HEK293T (cell line): ENCODE measurements around the gene OPHN1.
"Not testable (repeated sequence)": the region's sequence is repeated elsewhere in the genome, so short reads cannot be mapped to it uniquely, and the experiment has no call there.

Source experiments
- CTCF ChIA-PET: fragments of 350-600 bp; formaldehyde crosslinking; extraction: SDS; loops from one replicate; lab custom pipeline; 2021; ENCODE audit warnings: antibody characterized with exemption, inconsistent platforms; lab: Yijun Ruan, JAX
- POLR2A ChIA-PET: fragments of 350-600 bp; formaldehyde crosslinking; extraction: SDS; loops from one replicate; lab custom pipeline; 2020; ENCODE audit warnings: antibody characterized with exemption, inconsistent platforms; lab: Yijun Ruan, JAX
- DNase-seq: peaks from one replicate; pipeline ENCODE4 v3.0.0; 2012; ENCODE audit warnings: mixed read lengths; ENCODE audit errors: extremely low spot score
- ARNT ChIP-seq: fragments of 450-650 bp; IDR thresholded peaks from 2 replicates; pipeline ENCODE4 v1.6.1; 2017; ENCODE audit warnings: mild to moderate bottlenecking
- BHLHE40 ChIP-seq: fragments of 450-650 bp; IDR thresholded peaks from 2 replicates; pipeline ENCODE4 v1.6.1; 2016; ENCODE audit warnings: mild to moderate bottlenecking, moderate library complexity, borderline replicate concordance
- CTBP1 ChIP-seq: fragments of 450-650 bp; IDR thresholded peaks from 2 replicates; pipeline ENCODE4 v1.6.1; 2016; ENCODE audit warnings: borderline replicate concordance
- ELF4 ChIP-seq: fragments of 450-650 bp; IDR thresholded peaks from 2 replicates; pipeline ENCODE4 v1.6.1; 2017; ENCODE audit warnings: antibody characterized with exemption
- FOXA1 ChIP-seq: fragments of 450-650 bp; IDR thresholded peaks from 2 replicates; pipeline ENCODE4 v1.6.1; 2016; ENCODE audit warnings: mild to moderate bottlenecking
- FOXK2 ChIP-seq: fragments of 450-650 bp; IDR thresholded peaks from 2 replicates; pipeline ENCODE4 v1.6.1; 2016; ENCODE audit warnings: mild to moderate bottlenecking
- FOXM1 ChIP-seq: fragments of 450-650 bp; IDR thresholded peaks from 2 replicates; pipeline ENCODE4 v1.6.1; 2017; ENCODE audit warnings: mild to moderate bottlenecking, borderline replicate concordance
- HDGF ChIP-seq: fragments of 450-650 bp; IDR thresholded peaks from 2 replicates; pipeline ENCODE4 v1.6.1; 2017; ENCODE audit warnings: antibody characterized with exemption, borderline replicate concordance
- L3MBTL2 ChIP-seq: fragments of 450-650 bp; conservative IDR thresholded peaks from 2 replicates; pipeline ENCODE4 v1.6.1; 2016; ENCODE audit warnings: mild to moderate bottlenecking
- LEF1 ChIP-seq: fragments of 450-650 bp; IDR thresholded peaks from 2 replicates; pipeline ENCODE4 v1.6.1; 2017; ENCODE audit warnings: mild to moderate bottlenecking, borderline replicate concordance
- NFRKB ChIP-seq: fragments of 450-650 bp; IDR thresholded peaks from 2 replicates; pipeline ENCODE4 v1.6.1; 2016; ENCODE audit warnings: mild to moderate bottlenecking, moderate library complexity
- SP1 ChIP-seq: fragments of 450-650 bp; IDR thresholded peaks from 2 replicates; pipeline ENCODE4 v1.6.1; 2017
- SUZ12 ChIP-seq: fragments of 450-650 bp; IDR thresholded peaks from 2 replicates; pipeline ENCODE4 v1.6.1; 2016; ENCODE audit warnings: mild to moderate bottlenecking
- TARDBP ChIP-seq: fragments of 450-650 bp; IDR thresholded peaks from 2 replicates; pipeline ENCODE4 v1.6.1; 2016
- ZNF384 ChIP-seq: fragments of 450-650 bp; IDR thresholded peaks from 2 replicates; pipeline ENCODE4 v1.6.1; 2016
- TF ChIP-seq, protein P1 (sequence below): fragments of 450-650 bp; IDR thresholded peaks from 2 replicates; pipeline ENCODE4 v1.6.1; 2016

OPHN1 gene

DNA sequence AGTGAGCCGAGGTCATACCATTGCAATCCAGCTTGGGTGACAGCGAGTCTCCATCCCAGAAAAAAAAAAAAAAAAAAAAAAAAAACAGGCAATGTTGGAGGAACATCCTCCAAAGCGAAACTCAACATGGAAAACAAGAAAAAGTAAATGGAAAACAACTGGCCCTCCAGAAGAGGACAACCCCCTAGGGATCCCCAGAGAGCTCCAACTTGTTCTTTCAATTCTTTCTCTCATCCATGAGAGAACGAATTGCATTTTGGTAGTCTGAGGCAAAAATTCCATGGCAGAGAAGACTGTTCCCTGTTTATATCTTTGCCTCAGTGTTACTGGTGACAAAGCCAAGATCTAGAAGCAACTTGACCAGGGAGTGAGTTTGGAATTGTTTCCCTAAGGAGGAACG, 49.8 kb downstream of the OPHN1 start:
- no peak for DNase-seq
- ChIA-PET CTCF (no interaction called here), POLR2A (no interaction called here)
- no peak for TF ChIP-seq HDGF
- TF ChIP-seq BHLHE40, result no peak
- no peak for TF ChIP-seq TARDBP
- TF ChIP-seq CTBP1, result no peak
- TF ChIP-seq ARNT, result no peak
- no peak for TF ChIP-seq L3MBTL2
- TF ChIP-seq FOXA1, result no peak
- TF ChIP-seq FOXM1, result no peak
- no peak for TF ChIP-seq FOXK2
- TF ChIP-seq ELF4, result no peak
- TF ChIP-seq ZNF384, result no peak
- no peak for TF ChIP-seq LEF1

DNA sequence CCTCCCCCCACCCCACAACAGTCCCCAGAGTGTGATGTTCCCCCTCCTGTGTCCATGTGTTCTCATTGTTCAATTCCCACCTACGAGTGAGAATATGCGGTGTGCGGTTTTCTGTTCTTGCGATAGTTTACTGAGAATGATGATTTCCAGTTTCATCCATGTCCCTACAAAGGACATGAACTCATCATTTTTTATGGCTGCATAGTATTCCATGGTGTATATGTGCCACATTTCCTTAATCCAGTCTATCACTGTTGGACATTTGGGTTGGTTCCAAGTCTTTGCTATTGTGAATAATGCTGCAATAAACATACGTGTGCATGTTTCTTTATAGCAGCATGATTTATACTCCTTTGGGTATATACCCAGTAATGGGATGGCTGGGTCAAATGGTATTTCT, 55.7 kb downstream of the OPHN1 start:
- CTCF ChIA-PET, POLR2A ChIA-PET, DNase-seq: not testable (repeated sequence)

DNA sequence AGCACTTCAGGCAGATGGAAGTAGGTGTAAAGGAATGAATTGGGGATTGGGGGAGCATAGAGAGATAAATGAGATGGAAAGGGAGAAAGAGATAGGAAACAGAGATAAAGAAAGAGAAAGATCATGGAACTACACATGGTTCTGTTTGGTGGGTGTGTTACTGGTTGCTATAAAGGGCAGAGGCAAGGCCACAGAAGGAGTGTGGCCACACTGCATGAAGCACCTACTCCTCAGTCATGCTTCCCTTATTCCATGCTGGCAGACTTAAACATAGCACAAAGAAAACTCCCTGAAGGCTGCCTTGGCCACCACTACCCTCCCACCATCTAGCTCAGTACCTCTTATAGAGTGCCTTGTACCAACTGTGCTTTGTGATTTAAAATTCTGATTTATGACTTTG, 56.9 kb downstream of the OPHN1 start:
- CTCF ChIA-PET, result interaction anchor here (0.8 kb wide), 1 partner anchor 11 kb away, joined by 3 read pairs; no protein-coding TSS in a partner anchor
- TF ChIP-seq SP1 (no peak), ELF4 (no peak), CTBP1 (no peak), FOXM1 (no peak), ZNF384 (no peak), NFRKB (no peak), LEF1 (no peak), ARNT (no peak), BHLHE40 (no peak)
- POLR2A ChIA-PET, result no interaction called here
- DNase-seq, result no peak

DNA sequence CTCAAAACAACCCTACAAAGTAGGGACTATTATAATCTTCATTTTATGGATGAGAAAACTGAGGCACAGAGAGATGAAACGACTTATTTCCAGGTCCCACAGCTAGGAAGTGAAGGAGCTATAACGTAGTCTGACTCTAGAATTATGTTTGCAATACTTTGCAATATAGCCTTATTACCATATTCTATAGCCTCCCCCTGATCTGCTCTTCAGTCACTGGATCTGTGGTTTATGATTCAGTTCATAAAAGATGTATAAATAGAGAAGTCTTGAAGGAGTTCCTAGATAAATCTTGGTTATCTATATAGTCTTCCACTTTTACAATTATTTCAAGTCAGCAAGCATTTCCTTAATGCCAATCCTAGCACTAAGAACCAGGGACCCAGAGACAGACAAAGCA, 57.5 kb downstream of the OPHN1 start:
- no peak for TF ChIP-seq BHLHE40
- TF ChIP-seq FOXK2, result no peak
- no peak for TF ChIP-seq SP1
- no peak for TF ChIP-seq CTBP1
- no peak for TF ChIP-seq TARDBP
- TF ChIP-seq FOXA1, result no peak
- no peak for TF ChIP-seq L3MBTL2
- no peak for TF ChIP-seq ZNF384
- TF ChIP-seq, protein P1, sequence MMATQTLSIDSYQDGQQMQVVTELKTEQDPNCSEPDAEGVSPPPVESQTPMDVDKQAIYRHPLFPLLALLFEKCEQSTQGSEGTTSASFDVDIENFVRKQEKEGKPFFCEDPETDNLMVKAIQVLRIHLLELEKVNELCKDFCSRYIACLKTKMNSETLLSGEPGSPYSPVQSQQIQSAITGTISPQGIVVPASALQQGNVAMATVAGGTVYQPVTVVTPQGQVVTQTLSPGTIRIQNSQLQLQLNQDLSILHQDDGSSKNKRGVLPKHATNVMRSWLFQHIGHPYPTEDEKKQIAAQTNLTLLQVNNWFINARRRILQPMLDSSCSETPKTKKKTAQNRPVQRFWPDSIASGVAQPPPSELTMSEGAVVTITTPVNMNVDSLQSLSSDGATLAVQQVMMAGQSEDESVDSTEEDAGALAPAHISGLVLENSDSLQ, result no peak
- ChIA-PET POLR2A (no interaction called here), CTCF (no interaction called here)
- DNase-seq, result no peak

DNA sequence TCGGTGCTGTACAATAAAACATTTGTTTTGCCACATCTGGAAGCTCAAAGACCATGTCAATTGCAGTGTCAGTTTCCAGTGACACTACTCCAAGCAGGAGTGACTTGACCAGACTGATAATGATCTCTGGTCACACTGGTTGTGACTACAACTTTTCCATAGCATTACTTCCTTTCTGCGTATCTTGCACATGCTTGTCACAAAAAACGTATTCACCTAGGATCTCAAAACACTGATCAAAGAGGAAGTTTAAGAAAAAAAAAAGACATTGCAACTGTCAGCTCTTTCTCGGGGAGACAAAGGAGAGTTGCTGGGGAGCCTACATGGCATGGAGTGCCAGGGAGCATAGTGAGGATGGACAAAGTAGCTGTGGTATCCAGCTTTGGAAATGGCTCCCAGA, 60.6 kb downstream of the OPHN1 start:
- ChIA-PET CTCF (no interaction called here), POLR2A (no interaction called here)
- no peak for DNase-seq
- no peak for TF ChIP-seq BHLHE40
- no peak for TF ChIP-seq FOXM1
- TF ChIP-seq NFRKB, result no peak
- no peak for TF ChIP-seq SP1
- no peak for TF ChIP-seq HDGF
- TF ChIP-seq CTBP1, result no peak
- no peak for TF ChIP-seq ZNF384
- TF ChIP-seq ELF4, result no peak
- TF ChIP-seq LEF1, result no peak
- TF ChIP-seq FOXA1, result no peak
- no peak for TF ChIP-seq ARNT
- TF ChIP-seq FOXK2, result no peak
- TF ChIP-seq TARDBP, result no peak

DNA sequence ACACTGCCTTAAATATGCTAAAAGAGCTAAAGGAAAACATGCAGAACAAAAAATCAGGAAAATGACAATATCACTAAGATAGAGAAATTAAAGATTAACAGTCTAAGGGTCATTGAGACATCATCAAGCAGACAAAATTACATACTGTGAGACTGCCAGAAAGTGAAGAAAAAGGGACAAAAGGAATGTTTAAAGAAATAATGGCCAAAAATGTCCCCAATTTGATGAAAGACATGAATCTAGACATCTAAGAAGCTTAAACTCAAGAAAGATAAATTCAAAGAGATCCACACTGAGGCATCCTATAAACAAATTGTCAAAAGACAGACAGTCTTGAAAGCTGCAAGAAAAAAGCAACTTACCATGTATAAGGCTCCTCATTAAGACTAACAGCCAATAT, 63.7 kb downstream of the OPHN1 start:
- POLR2A ChIA-PET, result no interaction called here
- CTCF ChIA-PET, result no interaction called here
- TF ChIP-seq LEF1, result no peak
- no peak for TF ChIP-seq L3MBTL2
- no peak for TF ChIP-seq SUZ12
- TF ChIP-seq, protein P1, result no peak
- no peak for TF ChIP-seq TARDBP
- no peak for TF ChIP-seq CTBP1
- no peak for TF ChIP-seq SP1
- TF ChIP-seq ELF4, result no peak
- no peak for TF ChIP-seq ZNF384
- TF ChIP-seq FOXM1, result no peak
- no peak for TF ChIP-seq FOXK2
- no peak for TF ChIP-seq HDGF
- TF ChIP-seq ARNT, result no peak
- no peak for TF ChIP-seq BHLHE40
- no peak for TF ChIP-seq NFRKB
- no peak for TF ChIP-seq FOXA1
- no peak for DNase-seq

DNA sequence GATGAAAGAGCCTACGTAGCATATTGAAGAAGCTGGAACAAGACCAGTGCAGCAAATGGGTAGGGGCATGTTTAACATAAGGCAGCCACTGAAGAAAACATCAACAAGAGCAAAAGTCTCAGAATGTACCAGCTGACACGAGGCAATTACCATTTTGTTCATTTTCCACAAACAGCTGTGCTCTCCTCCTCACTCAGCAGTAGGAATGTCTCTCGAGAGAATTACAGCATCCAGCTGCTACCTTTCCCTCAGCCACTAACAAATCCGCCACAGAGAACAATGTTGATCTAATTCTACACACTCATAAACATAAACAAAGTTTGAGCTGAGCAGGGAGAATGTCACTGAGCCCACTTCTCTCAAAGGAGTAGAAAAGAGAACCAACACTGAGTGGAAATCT, 68.0 kb downstream of the OPHN1 start:
- ChIA-PET POLR2A (no interaction called here), CTCF (no interaction called here)
- TF ChIP-seq BHLHE40, result no peak
- TF ChIP-seq NFRKB, result no peak
- no peak for TF ChIP-seq FOXM1
- TF ChIP-seq LEF1, result no peak
- TF ChIP-seq FOXA1, result no peak
- no peak for TF ChIP-seq SUZ12
- no peak for TF ChIP-seq L3MBTL2
- TF ChIP-seq, protein P1, result no peak
- TF ChIP-seq ARNT, result no peak
- no peak for TF ChIP-seq CTBP1
- no peak for TF ChIP-seq SP1
- TF ChIP-seq ELF4, result no peak
- TF ChIP-seq FOXK2, result no peak
- TF ChIP-seq ZNF384, result no peak
- no peak for DNase-seq
